IMR-90 (cell line): Measurements from ENCODE around the gene TMEM52. TPM values are rescaled to one million over a fixed set of nuclear protein-coding genes. Genes with fewer than 3 reads are reported as not detected.

Experiments used
- ATAC-seq: fragments of 200-7000 bp; cut with Tn5 transposase; 2 replicates; pipeline ENCODE4 v1.9.1; 2020; ENCODE audit warnings: low read depth, mild to moderate bottlenecking, moderate library complexity
- BruUV-seq: library from RNA; stranded (reverse); fragments of 400-500 nt; replicated peaks from 2 replicates; lab custom pipeline; 2021; lab: Mats Ljungman, UMichigan
- CTCF ChIA-PET: fragments of 300-600 bp; formaldehyde crosslinking; extraction: SDS; loops from one replicate; lab custom pipeline; 2021; ENCODE audit warnings: antibody characterized with exemption; lab: Yijun Ruan, JAX
- POLR2A ChIA-PET: fragments of 300-600 bp; sonication (Branson Sonifier 250); formaldehyde crosslinking; loops from one replicate; lab custom pipeline; 2022; ENCODE audit warnings: antibody characterized with exemption; ENCODE audit not compliant: unreplicated experiment; lab: Charles Lee
- DNase-seq: peaks from one replicate; pipeline ENCODE4 v3.0.0; 2013
- H2AFZ ChIP-seq: replicated peaks from 2 replicates; pipeline ENCODE3; 2013; ENCODE audit warnings: low read length, mild to moderate bottlenecking; ENCODE audit not compliant: poor library complexity
- H2AK5ac ChIP-seq: 2 replicates; pipeline ENCODE4 v1.6.1; 2013; ENCODE audit warnings: low read depth, low read length, inconsistent platforms
- H2AK9ac ChIP-seq: replicated peaks from 2 replicates; pipeline ENCODE3; 2013; ENCODE audit warnings: mild to moderate bottlenecking, low read depth, low read length, moderate library complexity; ENCODE audit not compliant: poor library complexity
- H2BK120ac ChIP-seq: 2 replicates; pipeline ENCODE4 v1.6.1; 2013; ENCODE audit warnings: low read depth, low read length, inconsistent platforms
- H2BK15ac ChIP-seq: 3 replicates; pipeline ENCODE4 v1.6.1; 2013; ENCODE audit warnings: low read depth, low read length, inconsistent platforms
- H2BK20ac ChIP-seq: 2 replicates; pipeline ENCODE4 v1.6.1; 2013; ENCODE audit warnings: low read depth, mild to moderate bottlenecking, inconsistent platforms, low read length, moderate library complexity
- H2BK5ac ChIP-seq: 2 replicates; pipeline ENCODE4 v1.6.1; 2013; ENCODE audit warnings: mild to moderate bottlenecking, low read depth, low read length, inconsistent platforms; ENCODE audit not compliant: poor library complexity, severe bottlenecking
- H3K14ac ChIP-seq: replicated peaks from 2 replicates; pipeline ENCODE4 v1.6.1; 2013; ENCODE audit warnings: low read depth, low read length, inconsistent platforms
- H3K18ac ChIP-seq: 2 replicates; pipeline ENCODE4 v1.6.1; 2013; ENCODE audit warnings: low read depth, low read length, control low read depth
- H3K23ac ChIP-seq: 2 replicates; pipeline ENCODE4 v1.6.1; 2013; ENCODE audit warnings: low read depth, low read length, inconsistent platforms
- H3K27ac ChIP-seq: 2 replicates; pipeline ENCODE4 v1.5.1; 2013; ENCODE audit warnings: mild to moderate bottlenecking, control low read depth, low read length; ENCODE audit not compliant: insufficient read depth
- H3K27me3 ChIP-seq: 2 replicates; pipeline ENCODE4 v1.6.1; 2013; ENCODE audit warnings: low read length; ENCODE audit not compliant: control insufficient read depth, insufficient read depth
- H3K36me3 ChIP-seq: 2 replicates; pipeline ENCODE4 v1.6.1; 2013; ENCODE audit warnings: low read length, mixed read lengths; ENCODE audit not compliant: control insufficient read depth, insufficient read depth
- H3K4ac ChIP-seq: 2 replicates; pipeline ENCODE4 v1.6.1; 2013; ENCODE audit warnings: low read depth, low read length, inconsistent platforms
- H3K4me1 ChIP-seq: 2 replicates; pipeline ENCODE4 v1.6.1; 2013; ENCODE audit warnings: low read length, mixed read lengths; ENCODE audit not compliant: control insufficient read depth, insufficient read depth
- H3K4me2 ChIP-seq: 2 replicates; pipeline ENCODE4 v1.6.1; 2013; ENCODE audit warnings: low read depth, mild to moderate bottlenecking, control low read depth, low read length, moderate library complexity
- H3K4me3 ChIP-seq: 2 replicates; pipeline ENCODE4 v1.5.1; 2013; ENCODE audit warnings: low read depth, mild to moderate bottlenecking, control low read depth, low read length, moderate library complexity; ENCODE audit not compliant: insufficient read depth
- H3K56ac ChIP-seq: 2 replicates; pipeline ENCODE4 v1.6.1; 2013; ENCODE audit warnings: low read length, inconsistent platforms; ENCODE audit not compliant: insufficient read depth; ENCODE audit errors: extremely low read depth
- H3K79me1 ChIP-seq, 2 experiments: 2 replicates each; pipeline ENCODE4 v1.6.1; 2013; ENCODE audit warnings: low read length in 2 of 2, inconsistent platforms in 1 of 2, low read depth in 1 of 2
- H3K9ac ChIP-seq: 2 replicates; pipeline ENCODE4 v1.6.1; 2013; ENCODE audit warnings: low read depth, low read length, control low read depth
- H3K9me1 ChIP-seq: 2 replicates; pipeline ENCODE4 v1.6.1; 2013; ENCODE audit warnings: low read length, inconsistent platforms; ENCODE audit not compliant: insufficient read depth
- H3K9me3 ChIP-seq: 2 replicates; pipeline ENCODE4 v1.6.1; 2013; ENCODE audit warnings: low read length; ENCODE audit not compliant: control insufficient read depth, insufficient read depth
- H4K20me1 ChIP-seq: 2 replicates; pipeline ENCODE4 v1.6.1; 2013; ENCODE audit warnings: low read length, inconsistent platforms; ENCODE audit not compliant: insufficient read depth
- H4K5ac ChIP-seq: 2 replicates; pipeline ENCODE4 v1.6.1; 2013; ENCODE audit warnings: mild to moderate bottlenecking, low read depth, low read length, control low read depth
- H4K8ac ChIP-seq, 2 experiments: 2 replicates each; pipeline ENCODE4 v1.6.1; 2013; ENCODE audit warnings: low read depth in 2 of 2, low read length in 2 of 2, control low read depth in 1 of 2, inconsistent platforms in 1 of 2
- H4K91ac ChIP-seq: 2 replicates; pipeline ENCODE4 v1.6.1; 2013; ENCODE audit warnings: low read depth, low read length, inconsistent platforms; ENCODE audit not compliant: insufficient read depth
- BHLHE40 ChIP-seq: fragments of 150-350 bp; IDR thresholded peaks from 2 replicates; pipeline ENCODE4 v1.6.1; 2016; ENCODE audit warnings: mild to moderate bottlenecking, low read depth, low read length
- CEBPB ChIP-seq: IDR thresholded peaks from 2 replicates; pipeline ENCODE4 v1.6.1; 2012; ENCODE audit warnings: low read depth, low read length, improper control_type of control experiment
- MXI1 ChIP-seq: IDR thresholded peaks from 2 replicates; pipeline ENCODE4 v1.6.1; 2012; ENCODE audit warnings: low read depth, mild to moderate bottlenecking, low read length, moderate library complexity, borderline replicate concordance
- NFE2L2 ChIP-seq: fragments of 150-350 bp; IDR thresholded peaks from 2 replicates; pipeline ENCODE4 v1.6.1; 2016; ENCODE audit warnings: low read depth, mild to moderate bottlenecking, low read length
- RCOR1 ChIP-seq: IDR thresholded peaks from 2 replicates; pipeline ENCODE4 v1.6.1; 2012; ENCODE audit warnings: mild to moderate bottlenecking, low read length, improper control_type of control experiment; ENCODE audit not compliant: insufficient replicate concordance
- SMC3 ChIP-seq: fragments of 150-350 bp; IDR thresholded peaks from 2 replicates; pipeline ENCODE4 v1.6.1; 2016; ENCODE audit warnings: low read depth, mild to moderate bottlenecking, antibody characterized with exemption, low read length, moderate library complexity
- WGBS, 2 experiments: methylation state at CpG; one replicate each; pipeline versions ENCODE4 v1.1.5 to v1.1.7; 2013; ENCODE audit warnings: missing lambda C conversion rate in 2 of 2; ENCODE audit not compliant: insufficient read length in 1 of 2; ENCODE audit errors: extremely low coverage in 2 of 2; 5-methylcytosine and 5-hydroxymethylcytosine counted together
- dilution Hi-C: fragments of 300-500 bp; cut with HindIII; formaldehyde crosslinking; loops from one replicate; pipeline ENCODE4 v1.14.3; 2018; ENCODE audit warnings: low sequenced_read_pairs; ENCODE audit not compliant: unreplicated experiment
- in situ Hi-C: fragments of 300-500 bp; cut with MboI; formaldehyde crosslinking; loops from 3 replicates; pipeline ENCODE4 v1.14.3; 2019; ENCODE audit warnings: low sequenced_read_pairs, inconsistent platforms, mixed read lengths
- intact Hi-C: fragments of 100-400 bp; cut with micrococcal nuclease; formaldehyde crosslinking; loops from 2 replicates; pipeline ENCODE4 v1.10.0; 2022
- polyA plus RNA-seq, 3 experiments: library from polyadenylated mRNA; depleted of rRNA; stranded (reverse); fragments of >200 nt; gene quantifications; 2 replicates each; pipeline ENCODE4 v1.2.3, GENCODE V29; 2012; ENCODE audit warnings: low replicate concordance in 1 of 3
- total RNA-seq: library from RNA; depleted of rRNA; stranded (reverse); fragments of >200 nt; gene quantifications from 2 replicates; pipeline ENCODE4 v1.2.3, GENCODE V29; 2012

The TMEM52 gene
- total and polyA plus RNA-seq, 2 of the 4 experiments (the other 2 are of a cell fraction) = 0.54 to 1.3 TPM

GRCh38 chr1:1874901-1875300, 44.2 kb downstream of the TMEM52 start:
- peaks cover 32% of the 10 kb centered on the region for H3K36me3 ChIP-seq
- BruUV-seq = no TSS peak
- POLR2A ChIA-PET = no interaction called here

More at GRCh38 chr1:1874901-1875300, 44.2 kb downstream of the TMEM52 start:
- ATAC-seq (no peak), DNase-seq (no peak)
- in situ Hi-C loops (no loop called here), dilution Hi-C loops (no loop called here), intact Hi-C loops (no loop called here)
- Histone ChIP-seq H2AK9ac (no peak overlapping the region), H3K14ac (no peak overlapping the region), H3K23ac (no peak overlapping the region), H3K18ac (no peak overlapping the region), H4K91ac (no peak overlapping the region), H3K27me3 (no peaks in the 10 kb centered on the region), H2BK20ac (no peak overlapping the region), H2AFZ (no peak overlapping the region), H3K4me1 (peaks cover 21% of the 10 kb centered on the region), H3K9me3 (no peaks in the 10 kb centered on the region), H3K9me1 (peaks cover 64% of the 10 kb centered on the region), H3K56ac (no peak overlapping the region), H3K79me1 (peaks cover 0 to 73% of the 10 kb centered on the region in 2 experiments; a peak in 2 of 4 replicates), H3K4me2 (no peak overlapping the region), H4K5ac (no peak overlapping the region), H4K20me1 (peaks cover 100% of the 10 kb centered on the region), H3K27ac (no peak overlapping the region), H2AK5ac (no peak overlapping the region), H3K4me3 (no peak overlapping the region), H3K9ac (no peak overlapping the region), H4K8ac (no peak overlapping the region), H2BK5ac (peak overlapping the region; percentile 17), H2BK120ac (no peak overlapping the region), H2BK15ac (no peak overlapping the region), H3K4ac (no peak overlapping the region)
- CTCF ChIA-PET = no interaction called here
- TF ChIP-seq CEBPB = no peak
- no peak for TF ChIP-seq RCOR1
- no peak for TF ChIP-seq NFE2L2
- no peak for TF ChIP-seq BHLHE40
- TF ChIP-seq SMC3 = no peak
- TF ChIP-seq MXI1 = no peak
- WGBS, 2 experiments = no CpG with 5 or more reads among the region's 7 CpGs
